Measurements from ENCODE around the gene PIP4K2A.
"Not testable (repeated sequence)": the region's sequence is repeated elsewhere in the genome, so short reads cannot be mapped to it uniquely, and the experiment has no call there.

Gene PIP4K2A

GRCh38 chr10:22551681-22552365 lies 162.6 kb downstream of the PIP4K2A start:
- DNase-seq (ENCODE audit: low read depth, low spot score): no peak
- H3K4me3 ChIP-seq (ENCODE audit: low read length): no peak overlapping the region

GRCh38 chr10:22550732-22551131 lies 163.6 kb downstream of the PIP4K2A start:
- DNase-seq (ENCODE audit: low read depth, low spot score): peak; percentile 45
- no peak overlapping the region for H3K4me3 ChIP-seq (ENCODE audit: low read length)

- no peak overlapping the region for H3K4me3 ChIP-seq (ENCODE audit: low read length)
- DNase-seq (ENCODE audit: low read depth, low spot score): no peak
These were observed 166.0 kb downstream of the PIP4K2A start for GRCh38 chr10:22548344-22548743.

GRCh38 chr10:22545643-22546042 lies 168.7 kb downstream of the PIP4K2A start:
- H3K4me3 ChIP-seq (ENCODE audit: low read length): no peak overlapping the region
- DNase-seq (ENCODE audit: low read depth, low spot score): no peak

GRCh38 chr10:22544325-22545068 lies 169.9 kb downstream of the PIP4K2A start:
- no peak overlapping the region for H3K4me3 ChIP-seq (ENCODE audit: low read length)
- DNase-seq (ENCODE audit: low read depth, low spot score): peak; percentile 34

GRCh38 chr10:22542773-22543172 lies 171.6 kb downstream of the PIP4K2A start:
- H3K4me3 ChIP-seq (ENCODE audit: low read length): no peak overlapping the region
- no peak for DNase-seq (ENCODE audit: low read depth, low spot score)

GRCh38 chr10:22541900-22542299 lies 172.5 kb downstream of the PIP4K2A start:
- no peak for DNase-seq (ENCODE audit: low read depth, low spot score)

GRCh38 chr10:22539579-22540298 lies 174.6 kb downstream of the PIP4K2A start:
- DNase-seq (ENCODE audit: low read depth, low spot score): peak; percentile 57

More at GRCh38 chr10:22541900-22542299, 172.5 kb downstream of the PIP4K2A start:
- no peak overlapping the region for H3K4me3 ChIP-seq (ENCODE audit: low read length)

GRCh38 chr10:22537810-22538209 lies 176.6 kb downstream of the PIP4K2A start:
- no peak for DNase-seq (ENCODE audit: low read depth, low spot score)

More at GRCh38 chr10:22539579-22540298, 174.6 kb downstream of the PIP4K2A start:
- H3K4me3 ChIP-seq (ENCODE audit: low read length): no peak overlapping the region

GRCh38 chr10:22536620-22537019 lies 177.8 kb downstream of the PIP4K2A start:
- no peak overlapping the region for H3K4me3 ChIP-seq (ENCODE audit: low read length)
- DNase-seq (ENCODE audit: low read depth, low spot score): no peak

More at GRCh38 chr10:22537810-22538209, 176.6 kb downstream of the PIP4K2A start:
- no peak overlapping the region for H3K4me3 ChIP-seq (ENCODE audit: low read length)

- DNase-seq (ENCODE audit: low read depth, low spot score): peak; percentile 6
- H3K4me3 ChIP-seq (ENCODE audit: low read length): no peak overlapping the region
These were observed 179.4 kb downstream of the PIP4K2A start for GRCh38 chr10:22534849-22535604.

- no peak for DNase-seq (ENCODE audit: low read depth, low spot score)
- no peak overlapping the region for H3K4me3 ChIP-seq (ENCODE audit: low read length)
These were observed 182.9 kb downstream of the PIP4K2A start for GRCh38 chr10:22531441-22531840.

- no peak overlapping the region for H3K4me3 ChIP-seq (ENCODE audit: low read length)
- DNase-seq (ENCODE audit: low read depth, low spot score): no peak
These were observed 183.4 kb downstream of the PIP4K2A start for GRCh38 chr10:22531008-22531407.

- no peak for DNase-seq (ENCODE audit: low read depth, low spot score)
- H3K4me3 ChIP-seq (ENCODE audit: low read length): no peak overlapping the region
These were observed 186.9 kb downstream of the PIP4K2A start for GRCh38 chr10:22527520-22527919.

GRCh38 chr10:22524333-22524732 lies 190.0 kb downstream of the PIP4K2A start:
- DNase-seq (ENCODE audit: low read depth, low spot score); H3K4me3 ChIP-seq (ENCODE audit: low read length): not testable (repeated sequence)

GRCh38 chr10:22520645-22521044 lies 193.7 kb downstream of the PIP4K2A start:
- not testable (repeated sequence) for DNase-seq (ENCODE audit: low read depth, low spot score); H3K4me3 ChIP-seq (ENCODE audit: low read length)

- no peak for DNase-seq (ENCODE audit: low read depth, low spot score)
- no peak overlapping the region for H3K4me3 ChIP-seq (ENCODE audit: low read length)
These were observed 196.1 kb downstream of the PIP4K2A start for GRCh38 chr10:22518167-22518724.

- no peak overlapping the region for H3K4me3 ChIP-seq (ENCODE audit: low read length)
- DNase-seq (ENCODE audit: low read depth, low spot score): no peak
These were observed 199.4 kb downstream of the PIP4K2A start for GRCh38 chr10:22515009-22515408.

- DNase-seq (ENCODE audit: low read depth, low spot score); H3K4me3 ChIP-seq (ENCODE audit: low read length): not testable (repeated sequence)
These were observed 200.0 kb downstream of the PIP4K2A start for GRCh38 chr10:22514414-22514758.
